ENCODE measurements around the gene MEIS1.
A peak's percentile ranks its signal among the peaks of the same experiment; 100 is the strongest.
"Not testable (repeated sequence)": the region's sequence is repeated elsewhere in the genome, so short reads cannot be mapped to it uniquely, and the experiment has no call there.

Gene MEIS1

DNA sequence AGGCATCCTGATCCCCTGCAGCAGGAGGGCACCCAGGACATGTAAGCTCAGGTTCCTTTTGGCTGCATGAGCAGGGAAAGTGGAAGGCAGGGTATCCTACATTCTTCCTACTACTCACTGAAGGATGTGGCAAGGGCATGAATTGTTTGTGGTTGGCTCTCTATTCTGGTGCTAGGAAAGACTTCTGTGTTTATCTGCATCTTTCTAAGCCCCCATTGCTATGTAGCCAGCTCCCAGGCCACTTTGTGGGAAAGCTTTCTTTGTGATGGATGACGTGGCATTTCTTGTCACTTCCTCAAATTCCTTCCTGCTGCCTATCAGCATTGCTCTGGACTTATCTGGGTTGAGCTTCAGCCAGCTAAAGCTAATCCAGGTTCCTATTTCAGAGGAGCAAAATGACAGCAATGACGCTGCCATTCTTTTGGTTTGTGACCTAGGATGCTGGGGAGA, 46.2 kb downstream of the MEIS1 start:
- TF ChIP-seq CTCF (conservative IDR thresholded peaks at IDR 0.05; ENCODE audit: control insufficient read depth, insufficient read depth, low read depth, low read length), result no peak
- DNase-seq (ENCODE audit: low read depth), result no peak

DNA sequence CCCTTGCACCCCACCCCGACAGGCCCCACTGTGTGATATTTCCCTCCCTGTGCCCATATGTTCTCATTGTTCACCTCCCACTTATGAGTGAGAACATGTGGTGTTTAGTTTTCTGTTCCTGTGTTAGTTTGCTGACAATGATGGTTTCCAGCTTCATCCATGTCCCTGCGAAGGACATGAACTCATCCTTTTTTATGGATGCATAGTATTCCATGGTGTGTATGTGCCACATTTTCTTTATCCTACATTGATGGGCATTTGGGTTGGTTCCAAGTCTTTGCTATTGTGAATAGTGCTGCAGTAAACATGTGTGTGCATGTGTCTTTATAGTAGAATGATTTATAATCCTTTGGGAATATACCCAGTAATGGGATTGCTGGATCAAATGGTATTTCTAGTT, 50.3 kb downstream of the MEIS1 start:
- not testable (repeated sequence) for DNase-seq (ENCODE audit: low read depth); H3K4me3 ChIP-seq (ENCODE audit: control insufficient read depth, low read depth, low read length)

More for the DNA sequence above, 46.2 kb downstream of the MEIS1 start:
- H3K4me3 ChIP-seq (ENCODE audit: control insufficient read depth, low read depth, low read length), result no peak overlapping the region

GRCh38 chr2:66488946-66489345, 54.0 kb downstream of the MEIS1 start:
- no peak for DNase-seq (ENCODE audit: low read depth)
- no peak overlapping the region for H3K4me3 ChIP-seq (ENCODE audit: control insufficient read depth, low read depth, low read length)
- TF ChIP-seq CTCF (conservative IDR thresholded peaks at IDR 0.05; ENCODE audit: control insufficient read depth, insufficient read depth, low read depth, low read length), result no peak

DNA sequence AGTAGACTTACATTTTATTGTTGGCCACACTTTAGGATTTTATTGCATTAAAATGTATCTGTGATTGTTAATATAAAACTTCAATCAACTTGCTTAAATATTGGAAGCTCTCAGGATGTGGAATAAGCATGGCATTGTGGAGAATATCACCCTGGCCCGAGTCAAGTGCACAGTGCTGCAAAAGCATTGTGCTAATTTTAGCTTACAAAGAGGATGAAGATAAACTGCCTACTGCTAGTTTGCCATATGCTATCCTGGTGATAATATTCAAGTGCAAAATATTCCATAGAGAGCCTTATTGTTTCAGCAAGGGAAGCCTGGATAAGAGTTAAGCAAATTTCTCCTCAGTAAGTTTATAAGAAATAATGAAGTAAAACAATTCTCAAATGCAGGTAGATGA, 54.5 kb downstream of the MEIS1 start:
- no peak overlapping the region for H3K4me3 ChIP-seq (ENCODE audit: control insufficient read depth, low read depth, low read length)
- no peak for TF ChIP-seq CTCF (conservative IDR thresholded peaks at IDR 0.05; ENCODE audit: control insufficient read depth, insufficient read depth, low read depth, low read length)
- no peak for DNase-seq (ENCODE audit: low read depth)

DNA sequence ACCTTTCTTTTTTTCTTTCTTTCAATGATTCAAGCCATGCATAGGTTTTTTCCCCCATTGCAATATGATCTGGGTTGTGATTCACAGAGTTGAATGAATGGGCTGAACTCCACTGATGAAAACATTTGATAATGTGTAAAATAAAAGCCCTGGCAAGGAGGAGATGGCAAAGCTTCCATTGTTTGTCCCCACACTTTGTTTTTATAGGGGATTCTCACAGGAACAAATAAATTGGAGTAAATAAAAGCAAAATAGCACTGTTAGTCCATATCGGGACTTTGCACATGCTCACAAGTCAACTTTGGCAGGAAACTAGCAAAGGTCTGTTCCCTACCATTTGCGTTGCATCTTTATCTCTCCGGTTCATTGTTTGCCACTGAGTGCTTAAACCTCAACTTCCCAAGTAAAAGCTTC, 55.7 kb downstream of the MEIS1 start:
- no peak for TF ChIP-seq CTCF (conservative IDR thresholded peaks at IDR 0.05; ENCODE audit: control insufficient read depth, insufficient read depth, low read depth, low read length)
- peak; percentile 50 for DNase-seq (ENCODE audit: low read depth)
- no peak overlapping the region for H3K4me3 ChIP-seq (ENCODE audit: control insufficient read depth, low read depth, low read length)

GRCh38 chr2:66494708-66495107, 59.8 kb downstream of the MEIS1 start:
- H3K4me3 ChIP-seq (ENCODE audit: control insufficient read depth, low read depth, low read length), result no peak overlapping the region
- TF ChIP-seq CTCF (conservative IDR thresholded peaks at IDR 0.05; ENCODE audit: control insufficient read depth, insufficient read depth, low read depth, low read length), result no peak
- peak; percentile 97 for DNase-seq (ENCODE audit: low read depth)

GRCh38 chr2:66495788-66496640, 61.1 kb downstream of the MEIS1 start:
- peak; percentile 40 for TF ChIP-seq CTCF (conservative IDR thresholded peaks at IDR 0.05; ENCODE audit: control insufficient read depth, insufficient read depth, low read depth, low read length)
- H3K4me3 ChIP-seq (ENCODE audit: control insufficient read depth, low read depth, low read length), result no peak overlapping the region
- DNase-seq (ENCODE audit: low read depth), result peak; percentile 94

Data from fibroblast of mammary gland (primary cell).